ENCODE results near the gene OR7A10.

Gene OR7A10

GRCh38 chr19:14848822-14849221, at the start of gene OR7A10:
Gene OR7A10, minus strand, starts transcription at chr19:14848922. Its CDS starts 7,045 bp downstream, at chr19:14841877.
- DNase-seq: no peak

- DNase-seq: no peak
Measured at GRCh38 chr19:14890643-14891379, 42.1 kb upstream of the OR7A10 start.

GRCh38 chr19:14889994-14890642, 41.4 kb upstream of the OR7A10 start:
- DNase-seq: no peak

- DNase-seq: no peak
Measured at GRCh38 chr19:14886032-14886431, 37.3 kb upstream of the OR7A10 start, which contains the start of gene OR7A17. Gene OR7A17, minus strand, starts transcription at chr19:14886132. Its CDS starts 4,777 bp downstream, at chr19:14881355.

- DNase-seq: no peak
Measured at GRCh38 chr19:14871619-14872230, 23.0 kb upstream of the OR7A10 start.

- DNase-seq: no peak
Measured at GRCh38 chr19:14868497-14868896, 19.8 kb upstream of the OR7A10 start.

- DNase-seq: no peak
Measured at GRCh38 chr19:14843578-14843977, 5.1 kb downstream of the OR7A10 start.

GRCh38 chr19:14843169-14843568, 5.6 kb downstream of the OR7A10 start:
- no peak for DNase-seq

GRCh38 chr19:14840206-14840605, 8.5 kb downstream of the OR7A10 start:
- DNase-seq: no peak

GRCh38 chr19:14837391-14837790, 11.3 kb downstream of the OR7A10 start:
- DNase-seq: no peak

- no peak for DNase-seq
Measured at GRCh38 chr19:14835011-14835410, 13.7 kb downstream of the OR7A10 start, which contains the start of the genes OR7A5 and OR7C1. Gene OR7A5, minus strand, starts transcription at chr19:14835185. Its CDS starts 6,944 bp downstream, at chr19:14828241. Gene OR7C1, minus strand, starts transcription at chr19:14835185. Its CDS starts 35,049 bp downstream, at chr19:14800136.

- DNase-seq: no peak
Measured at GRCh38 chr19:14830702-14831101, 18.0 kb downstream of the OR7A10 start.

- no peak for DNase-seq
Measured at GRCh38 chr19:14826006-14826405, 22.7 kb downstream of the OR7A10 start.

- no peak for DNase-seq
Measured at GRCh38 chr19:14821937-14822336, 26.8 kb downstream of the OR7A10 start.

GRCh38 chr19:14818588-14818987, 30.1 kb downstream of the OR7A10 start:
- no peak for DNase-seq

GRCh38 chr19:14817052-14817451, 31.7 kb downstream of the OR7A10 start:
- no peak for DNase-seq

- no peak for DNase-seq
Measured at GRCh38 chr19:14814982-14815652, 33.6 kb downstream of the OR7A10 start.

GRCh38 chr19:14809272-14810057, 39.3 kb downstream of the OR7A10 start:
- DNase-seq: no peak

- DNase-seq: no peak
Measured at GRCh38 chr19:14804765-14805164, 44.0 kb downstream of the OR7A10 start.

- no peak for DNase-seq
Measured at GRCh38 chr19:14798760-14799159, 50.0 kb downstream of the OR7A10 start.

GRCh38 chr19:14796021-14796420, 52.7 kb downstream of the OR7A10 start:
- no peak for DNase-seq

- DNase-seq: peak; percentile 11
Measured at GRCh38 chr19:14795078-14795721, 53.5 kb downstream of the OR7A10 start.
